Measurements from ENCODE around the gene CPSF4.
A peak's percentile ranks its signal among the peaks of the same experiment; 100 is the strongest.
"Not testable (repeated sequence)": the region's sequence is repeated elsewhere in the genome, so short reads cannot be mapped to it uniquely, and the experiment has no call there.

CPSF4 gene

DNA sequence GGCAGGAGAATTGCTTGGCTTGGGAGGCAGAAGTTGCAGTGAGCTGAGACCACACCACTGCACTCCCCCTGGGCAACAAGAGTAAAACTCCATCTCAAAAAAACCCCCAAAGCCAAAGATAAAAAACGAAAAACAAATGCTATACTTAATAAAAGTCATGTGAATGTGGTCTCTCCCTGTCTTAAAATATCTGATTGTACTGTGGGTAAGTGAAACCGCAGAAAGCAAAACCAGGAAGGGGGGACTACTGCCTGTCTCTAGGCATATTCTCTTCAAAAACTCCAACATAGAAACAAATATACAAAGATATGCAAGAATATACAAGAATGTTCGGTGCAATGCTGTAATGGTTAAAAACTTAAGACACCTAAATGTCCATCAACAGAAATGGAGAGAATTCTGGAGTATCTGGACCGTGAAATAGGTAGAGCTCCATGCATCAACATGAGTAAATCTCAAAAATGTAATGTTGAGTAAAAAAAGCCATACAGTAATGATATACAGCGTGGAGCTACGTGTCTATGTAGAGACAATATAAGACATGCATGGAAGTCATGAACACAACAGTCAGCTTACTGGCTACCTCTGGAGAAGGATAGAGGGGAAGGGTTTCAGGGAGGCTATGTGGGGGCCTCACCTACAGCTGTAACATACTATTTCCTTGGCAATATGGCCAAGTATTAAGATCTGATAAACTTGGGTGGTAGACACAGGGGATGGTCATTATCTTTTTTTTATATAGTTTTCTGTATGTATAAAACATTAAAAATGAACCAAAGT is 59.2 kb downstream of the CPSF4 start:
- no peak for DNase-seq

DNA sequence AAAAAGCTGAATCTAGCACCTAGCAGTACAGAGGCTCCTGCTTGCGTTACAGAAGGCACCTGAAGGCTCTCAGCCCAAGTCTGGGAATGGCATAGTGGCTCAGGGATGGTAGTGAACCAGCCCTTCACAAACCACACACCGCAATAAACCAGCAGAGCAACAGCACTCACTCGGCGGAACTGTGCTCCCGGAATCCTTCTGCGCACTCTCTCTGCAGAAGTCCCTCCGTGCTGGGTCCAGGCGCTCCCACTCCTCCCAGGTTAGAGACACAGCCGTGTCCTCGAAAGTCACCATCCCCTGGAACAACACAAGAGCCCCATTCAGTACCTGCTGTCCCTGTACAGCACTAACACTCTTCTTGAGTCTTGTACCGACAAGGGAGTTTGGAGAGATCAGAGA is 59.8 kb downstream of the CPSF4 start:
- no peak for DNase-seq

DNA sequence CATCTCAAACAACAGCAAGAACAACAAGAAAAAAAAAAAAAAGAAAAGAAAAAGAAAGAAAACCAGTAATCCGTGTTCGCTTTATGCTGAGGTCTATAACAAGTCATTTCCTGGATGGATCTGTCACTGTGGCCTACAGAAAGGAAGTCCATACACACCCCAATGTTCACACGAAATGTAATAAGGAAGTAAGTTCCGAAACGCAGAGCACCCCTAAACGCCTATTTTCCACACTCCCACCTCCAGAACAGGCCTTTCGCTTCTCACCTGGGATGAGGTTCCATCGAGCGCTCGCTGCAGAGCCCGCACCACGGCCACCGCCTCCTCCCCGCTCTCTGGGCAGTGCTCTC is 60.6 kb downstream of the CPSF4 start:
- DNase-seq = no peak

DNA sequence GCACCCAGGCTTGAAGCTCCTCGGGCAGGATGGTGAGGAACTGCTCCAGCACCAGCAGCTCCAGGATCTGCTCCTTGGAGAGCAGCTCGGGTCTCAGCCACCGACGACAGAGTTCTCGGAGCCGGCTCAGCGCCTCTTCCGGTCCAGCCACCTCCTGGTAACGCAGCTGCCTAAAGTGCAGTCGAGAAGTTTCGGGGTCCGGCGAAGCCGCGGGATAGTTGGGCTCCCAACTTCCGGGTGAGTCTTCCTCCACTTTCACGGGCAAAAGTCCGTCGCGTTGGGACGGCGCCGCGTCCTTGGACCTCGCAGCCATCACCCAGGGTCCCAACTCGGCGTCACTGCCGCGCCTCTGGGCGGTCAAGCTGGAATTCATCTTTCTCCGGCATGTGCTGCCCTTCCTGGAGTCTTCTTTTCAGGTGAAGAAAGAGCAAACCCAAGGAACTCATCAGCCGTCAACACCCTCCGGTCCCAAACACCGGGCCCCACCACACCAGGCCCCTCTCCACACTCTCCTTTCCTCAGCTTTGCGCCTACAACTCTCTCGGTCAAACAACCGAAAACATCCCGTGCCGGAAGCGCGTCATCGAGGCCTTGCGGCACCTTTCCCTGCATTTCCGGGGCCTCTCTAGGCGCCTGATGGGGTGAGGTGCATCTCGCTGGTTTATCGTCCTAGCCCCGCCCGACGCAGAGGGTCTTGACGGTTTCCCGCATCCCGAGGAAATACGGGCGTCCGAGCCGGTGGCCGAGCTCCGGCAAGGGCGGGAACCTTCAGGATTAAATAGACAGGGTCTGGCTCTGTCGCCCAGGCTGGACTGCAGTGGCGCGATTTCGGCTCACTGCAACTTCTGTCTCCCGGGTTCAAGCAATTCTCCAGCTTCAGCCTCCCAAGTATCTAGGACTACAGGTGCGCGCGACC is 61.2 kb downstream of the CPSF4 start, which contains the start of gene ZNF394:
ZNF394 (minus strand) TSS at position 561 of the 916 bp plus-strand sequence; CDS start at position 373, 188 bp downstream.
- peak; percentile 91 for DNase-seq

DNA sequence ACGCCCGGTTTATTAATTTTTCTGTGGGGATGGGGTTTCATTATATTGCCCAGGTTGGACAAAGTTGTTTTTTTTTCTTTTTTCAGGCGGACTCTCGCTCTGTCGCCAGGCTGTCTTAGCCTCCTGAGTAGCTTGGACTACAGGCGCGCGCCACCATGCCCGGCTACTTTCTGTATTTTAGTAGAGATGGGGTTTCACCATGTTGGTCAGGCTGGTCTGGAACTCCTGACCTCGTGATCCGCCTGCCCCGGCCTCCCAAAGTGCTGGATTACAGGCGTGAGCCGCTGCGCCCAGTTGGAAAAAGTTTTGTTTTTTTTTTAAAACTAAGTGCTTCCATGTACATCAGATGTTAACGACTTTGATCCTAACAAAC is 61.9 kb downstream of the CPSF4 start:
- DNase-seq = no peak

DNA sequence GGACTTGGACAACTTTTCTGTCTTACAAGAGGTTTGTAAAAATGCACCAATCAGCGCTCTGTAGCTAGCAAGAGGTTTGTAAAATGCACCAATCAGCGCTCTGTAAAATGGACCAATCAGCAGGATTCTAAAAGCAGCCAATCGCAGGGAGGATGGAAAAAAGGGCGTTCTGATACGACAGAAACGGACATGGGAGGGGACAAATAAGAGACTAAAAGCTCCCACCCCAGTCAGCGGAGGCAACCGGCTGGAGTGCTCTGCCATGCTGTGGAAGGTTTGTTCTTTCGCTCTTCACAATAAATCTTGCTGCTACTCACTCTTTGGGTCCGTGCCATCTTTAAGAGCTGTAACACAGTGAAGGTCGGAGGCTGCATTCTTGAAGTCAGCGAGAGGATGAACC is 62.5 kb downstream of the CPSF4 start:
- not testable (repeated sequence) for DNase-seq

DNA sequence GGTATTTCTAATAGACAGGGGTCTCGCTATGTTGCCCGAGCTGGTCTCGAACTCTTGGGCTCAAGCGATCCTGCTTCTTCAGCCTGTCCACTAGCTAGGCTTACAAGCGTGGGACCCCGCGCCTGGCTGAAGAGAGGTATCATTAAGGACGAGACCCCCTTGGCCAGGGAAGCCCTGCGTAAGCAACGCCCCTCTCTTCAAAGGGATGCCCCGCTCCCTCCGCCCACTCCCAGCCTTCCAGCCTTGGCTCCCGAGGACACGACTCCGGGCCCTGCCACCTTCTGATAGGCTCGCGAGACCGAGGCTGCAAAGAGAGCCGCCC is 65.5 kb downstream of the CPSF4 start:
- DNase-seq = no peak

DNA sequence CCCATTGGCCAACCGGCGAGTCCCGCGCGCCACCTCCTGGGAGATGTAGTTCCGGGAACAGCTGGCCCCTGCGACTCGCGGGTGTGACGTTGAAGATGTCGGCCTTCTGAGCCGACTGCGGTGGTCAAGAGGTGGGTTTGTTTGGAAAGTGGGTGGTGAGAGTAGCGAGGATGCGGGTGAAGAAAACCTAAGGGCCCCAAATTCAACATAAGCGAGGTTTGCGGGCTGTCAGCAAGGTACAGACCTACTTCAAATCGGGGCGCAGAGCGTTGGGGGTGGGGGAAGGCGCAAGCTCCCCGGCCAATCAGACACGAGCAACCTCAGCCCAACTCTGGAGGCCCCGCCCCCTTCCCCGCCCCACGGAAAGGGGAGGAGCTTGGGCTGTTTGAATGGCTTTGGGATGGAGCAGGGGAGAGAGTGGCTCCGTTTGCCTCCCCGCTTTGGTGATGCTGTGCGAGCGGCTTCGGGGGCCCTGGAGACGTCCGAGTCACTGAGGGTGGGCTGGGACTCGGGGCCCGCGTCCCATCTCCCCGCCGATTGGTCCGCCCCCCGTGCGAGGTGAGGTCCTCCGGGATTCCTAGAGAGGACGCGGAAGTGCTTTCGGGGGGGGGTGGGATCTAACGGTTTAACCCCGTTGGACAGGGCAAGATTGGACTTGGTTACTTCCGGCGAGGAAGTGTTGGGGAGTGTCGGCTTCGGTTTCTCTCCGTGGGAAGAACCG is 66.0 kb downstream of the CPSF4 start, which contains the start of gene ZKSCAN5:
ZKSCAN5 (plus strand) TSS at position 60 of the 721 bp plus-strand sequence. CDS start 1,383 bp downstream, outside the sequence.
- DNase-seq = peak; percentile 100

DNA sequence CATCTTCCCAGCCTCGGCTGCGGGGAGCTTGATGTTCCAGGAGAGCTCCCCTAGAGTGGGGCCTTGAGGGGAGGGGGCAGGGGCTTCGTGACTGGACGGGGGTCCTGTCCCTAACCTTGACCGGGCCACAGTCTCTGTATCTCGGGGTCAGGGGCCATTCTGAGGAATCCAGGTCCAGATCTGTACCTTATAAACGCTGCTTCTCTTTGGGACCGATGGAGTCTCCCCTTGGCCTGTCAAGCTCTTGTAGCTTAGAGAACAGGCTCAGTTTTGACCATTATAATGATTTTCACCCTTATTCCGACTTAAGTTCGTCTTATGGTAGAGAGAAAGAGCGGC is 66.5 kb downstream of the CPSF4 start:
- DNase-seq = no peak

Data from activated CD8-positive, alpha-beta memory T cell treated with anti-CD3 and anti-CD28 coated beads for 24 hours (primary cell).